Activated CD8-positive, alpha-beta memory T cell treated with anti-CD3 and anti-CD28 coated beads for 1 hour (primary cell): ENCODE results near the gene MROH7.

Source experiments
- DNase-seq, 2 donors: peaks; one replicate each; pipeline ENCODE4 v3.0.0-alpha.2; 2020; ENCODE audit warnings: low read depth in 1 of 2; ENCODE audit errors: extremely low read depth in 1 of 2

Gene MROH7

GRCh38 chr1:54640863-54641836 lies at the start of gene MROH7:
Gene MROH7 (plus strand): TSS chr1:54641786. CDS start chr1:54652927, 11,141 bp downstream.
- DNase-seq = no peak

GRCh38 chr1:54593571-54594160 lies 47.9 kb upstream of the MROH7 start:
- DNase-seq = no peak

GRCh38 chr1:54594463-54594862 lies 47.1 kb upstream of the MROH7 start:
- no peak for DNase-seq

- no peak for DNase-seq
Observed at GRCh38 chr1:54595956-54596498, 45.6 kb upstream of the MROH7 start.

- no peak for DNase-seq
Observed at GRCh38 chr1:54596756-54597155, 44.8 kb upstream of the MROH7 start.

- DNase-seq = no peak
Observed at GRCh38 chr1:54597455-54598030, 44.0 kb upstream of the MROH7 start.

- no peak for DNase-seq
Observed at GRCh38 chr1:54599211-54599823, 42.3 kb upstream of the MROH7 start.

- DNase-seq = no peak
Observed at GRCh38 chr1:54600947-54601721, 40.5 kb upstream of the MROH7 start.

- no peak for DNase-seq
Observed at GRCh38 chr1:54601730-54602129, 39.9 kb upstream of the MROH7 start.

GRCh38 chr1:54602554-54602953 lies 39.0 kb upstream of the MROH7 start:
- no peak for DNase-seq

- no peak for DNase-seq
Observed at GRCh38 chr1:54603241-54603640, 38.3 kb upstream of the MROH7 start.

- DNase-seq = no peak
Observed at GRCh38 chr1:54604051-54604450, 37.5 kb upstream of the MROH7 start.

- DNase-seq = no peak
Observed at GRCh38 chr1:54604572-54605370, 36.8 kb upstream of the MROH7 start.

GRCh38 chr1:54606096-54606989 lies 35.2 kb upstream of the MROH7 start:
- DNase-seq = no peak

- no peak for DNase-seq
Observed at GRCh38 chr1:54606990-54607325, 34.6 kb upstream of the MROH7 start.

GRCh38 chr1:54607821-54608565 lies 33.6 kb upstream of the MROH7 start:
- DNase-seq = no peak

GRCh38 chr1:54608566-54609230 lies 32.9 kb upstream of the MROH7 start:
- no peak for DNase-seq
